IMR-90 (cell line): ENCODE data around the gene SMIM21. TPM values are rescaled to one million over a fixed set of nuclear protein-coding genes. Genes with fewer than 3 reads are reported as not detected.
A peak's percentile ranks its signal among the peaks of the same experiment; 100 is the strongest.

Experiments used
- ATAC-seq: fragments of 200-7000 bp; cut with Tn5 transposase; 2 replicates; pipeline ENCODE4 v1.9.1; 2020; ENCODE audit warnings: low read depth, mild to moderate bottlenecking, moderate library complexity
- BruUV-seq: library from RNA; stranded (reverse); fragments of 400-500 nt; replicated peaks from 2 replicates; lab custom pipeline; 2021; lab: Mats Ljungman, UMichigan
- CTCF ChIA-PET: fragments of 300-600 bp; formaldehyde crosslinking; extraction: SDS; loops from one replicate; lab custom pipeline; 2021; ENCODE audit warnings: antibody characterized with exemption; lab: Yijun Ruan, JAX
- POLR2A ChIA-PET: fragments of 300-600 bp; sonication (Branson Sonifier 250); formaldehyde crosslinking; loops from one replicate; lab custom pipeline; 2022; ENCODE audit warnings: antibody characterized with exemption; ENCODE audit not compliant: unreplicated experiment; lab: Charles Lee
- DNase-seq: peaks from one replicate; pipeline ENCODE4 v3.0.0; 2013
- H2AFZ ChIP-seq: replicated peaks from 2 replicates; pipeline ENCODE3; 2013; ENCODE audit warnings: low read length, mild to moderate bottlenecking; ENCODE audit not compliant: poor library complexity
- H2AK5ac ChIP-seq: 2 replicates; pipeline ENCODE4 v1.6.1; 2013; ENCODE audit warnings: low read depth, low read length, inconsistent platforms
- H2AK9ac ChIP-seq: replicated peaks from 2 replicates; pipeline ENCODE3; 2013; ENCODE audit warnings: mild to moderate bottlenecking, low read depth, low read length, moderate library complexity; ENCODE audit not compliant: poor library complexity
- H2BK120ac ChIP-seq: 2 replicates; pipeline ENCODE4 v1.6.1; 2013; ENCODE audit warnings: low read depth, low read length, inconsistent platforms
- H2BK15ac ChIP-seq: 3 replicates; pipeline ENCODE4 v1.6.1; 2013; ENCODE audit warnings: low read depth, low read length, inconsistent platforms
- H2BK20ac ChIP-seq: 2 replicates; pipeline ENCODE4 v1.6.1; 2013; ENCODE audit warnings: low read depth, mild to moderate bottlenecking, inconsistent platforms, low read length, moderate library complexity
- H2BK5ac ChIP-seq: 2 replicates; pipeline ENCODE4 v1.6.1; 2013; ENCODE audit warnings: mild to moderate bottlenecking, low read depth, low read length, inconsistent platforms; ENCODE audit not compliant: poor library complexity, severe bottlenecking
- H3K14ac ChIP-seq: replicated peaks from 2 replicates; pipeline ENCODE4 v1.6.1; 2013; ENCODE audit warnings: low read depth, low read length, inconsistent platforms
- H3K18ac ChIP-seq: 2 replicates; pipeline ENCODE4 v1.6.1; 2013; ENCODE audit warnings: low read depth, low read length, control low read depth
- H3K23ac ChIP-seq: 2 replicates; pipeline ENCODE4 v1.6.1; 2013; ENCODE audit warnings: low read depth, low read length, inconsistent platforms
- H3K27ac ChIP-seq: 2 replicates; pipeline ENCODE4 v1.5.1; 2013; ENCODE audit warnings: mild to moderate bottlenecking, control low read depth, low read length; ENCODE audit not compliant: insufficient read depth
- H3K27me3 ChIP-seq: 2 replicates; pipeline ENCODE4 v1.6.1; 2013; ENCODE audit warnings: low read length; ENCODE audit not compliant: control insufficient read depth, insufficient read depth
- H3K36me3 ChIP-seq: 2 replicates; pipeline ENCODE4 v1.6.1; 2013; ENCODE audit warnings: low read length, mixed read lengths; ENCODE audit not compliant: control insufficient read depth, insufficient read depth
- H3K4ac ChIP-seq: 2 replicates; pipeline ENCODE4 v1.6.1; 2013; ENCODE audit warnings: low read depth, low read length, inconsistent platforms
- H3K4me1 ChIP-seq: 2 replicates; pipeline ENCODE4 v1.6.1; 2013; ENCODE audit warnings: low read length, mixed read lengths; ENCODE audit not compliant: control insufficient read depth, insufficient read depth
- H3K4me2 ChIP-seq: 2 replicates; pipeline ENCODE4 v1.6.1; 2013; ENCODE audit warnings: low read depth, mild to moderate bottlenecking, control low read depth, low read length, moderate library complexity
- H3K4me3 ChIP-seq: 2 replicates; pipeline ENCODE4 v1.5.1; 2013; ENCODE audit warnings: low read depth, mild to moderate bottlenecking, control low read depth, low read length, moderate library complexity; ENCODE audit not compliant: insufficient read depth
- H3K56ac ChIP-seq: 2 replicates; pipeline ENCODE4 v1.6.1; 2013; ENCODE audit warnings: low read length, inconsistent platforms; ENCODE audit not compliant: insufficient read depth; ENCODE audit errors: extremely low read depth
- H3K79me1 ChIP-seq, 2 experiments: 2 replicates each; pipeline ENCODE4 v1.6.1; 2013; ENCODE audit warnings: low read length in 2 of 2, inconsistent platforms in 1 of 2, low read depth in 1 of 2
- H3K9ac ChIP-seq: 2 replicates; pipeline ENCODE4 v1.6.1; 2013; ENCODE audit warnings: low read depth, low read length, control low read depth
- H3K9me1 ChIP-seq: 2 replicates; pipeline ENCODE4 v1.6.1; 2013; ENCODE audit warnings: low read length, inconsistent platforms; ENCODE audit not compliant: insufficient read depth
- H3K9me3 ChIP-seq: 2 replicates; pipeline ENCODE4 v1.6.1; 2013; ENCODE audit warnings: low read length; ENCODE audit not compliant: control insufficient read depth, insufficient read depth
- H4K20me1 ChIP-seq: 2 replicates; pipeline ENCODE4 v1.6.1; 2013; ENCODE audit warnings: low read length, inconsistent platforms; ENCODE audit not compliant: insufficient read depth
- H4K5ac ChIP-seq: 2 replicates; pipeline ENCODE4 v1.6.1; 2013; ENCODE audit warnings: mild to moderate bottlenecking, low read depth, low read length, control low read depth
- H4K8ac ChIP-seq, 2 experiments: 2 replicates each; pipeline ENCODE4 v1.6.1; 2013; ENCODE audit warnings: low read depth in 2 of 2, low read length in 2 of 2, control low read depth in 1 of 2, inconsistent platforms in 1 of 2
- H4K91ac ChIP-seq: 2 replicates; pipeline ENCODE4 v1.6.1; 2013; ENCODE audit warnings: low read depth, low read length, inconsistent platforms; ENCODE audit not compliant: insufficient read depth
- BHLHE40 ChIP-seq: fragments of 150-350 bp; IDR thresholded peaks from 2 replicates; pipeline ENCODE4 v1.6.1; 2016; ENCODE audit warnings: mild to moderate bottlenecking, low read depth, low read length
- CEBPB ChIP-seq: IDR thresholded peaks from 2 replicates; pipeline ENCODE4 v1.6.1; 2012; ENCODE audit warnings: low read depth, low read length, improper control_type of control experiment
- CHD1 ChIP-seq: IDR thresholded peaks from 2 replicates; pipeline ENCODE4 v1.6.1; 2012; ENCODE audit warnings: low read depth, low read length, improper control_type of control experiment
- CTCF ChIP-seq: conservative IDR thresholded peaks from 2 replicates; pipeline ENCODE4 v1.5.1; 2012; ENCODE audit warnings: mild to moderate bottlenecking, low read depth, low read length, improper control_type of control experiment
- ELK1 ChIP-seq: fragments of 150-350 bp; IDR thresholded peaks from 2 replicates; pipeline ENCODE4 v1.6.1; 2016; ENCODE audit warnings: low read depth, mild to moderate bottlenecking, low read length, moderate library complexity, borderline replicate concordance
- FOS ChIP-seq: fragments of 150-350 bp; IDR thresholded peaks from 2 replicates; pipeline ENCODE4 v1.6.1; 2016; ENCODE audit warnings: low read depth, low read length
- MAFK ChIP-seq: IDR thresholded peaks from 2 replicates; pipeline ENCODE4 v1.6.1; 2012; ENCODE audit warnings: low read depth, low read length, improper control_type of control experiment
- MAZ ChIP-seq: IDR thresholded peaks from 2 replicates; pipeline ENCODE4 v1.6.1; 2012; ENCODE audit warnings: low read depth, mild to moderate bottlenecking, low read length, improper control_type of control experiment, moderate library complexity, borderline replicate concordance
- MXI1 ChIP-seq: IDR thresholded peaks from 2 replicates; pipeline ENCODE4 v1.6.1; 2012; ENCODE audit warnings: low read depth, mild to moderate bottlenecking, low read length, moderate library complexity, borderline replicate concordance
- NFE2L2 ChIP-seq: fragments of 150-350 bp; IDR thresholded peaks from 2 replicates; pipeline ENCODE4 v1.6.1; 2016; ENCODE audit warnings: low read depth, mild to moderate bottlenecking, low read length
- POLR2A ChIP-seq: IDR thresholded peaks from 2 replicates; pipeline ENCODE4 v1.6.1; 2012; ENCODE audit warnings: mild to moderate bottlenecking, low read depth, low read length
- RAD21 ChIP-seq: IDR thresholded peaks from 2 replicates; pipeline ENCODE4 v1.6.1; 2012; ENCODE audit warnings: low read length, improper control_type of control experiment
- RCOR1 ChIP-seq: IDR thresholded peaks from 2 replicates; pipeline ENCODE4 v1.6.1; 2012; ENCODE audit warnings: mild to moderate bottlenecking, low read length, improper control_type of control experiment; ENCODE audit not compliant: insufficient replicate concordance
- RFX5 ChIP-seq: IDR thresholded peaks from 2 replicates; pipeline ENCODE4 v1.8.0; 2012; ENCODE audit warnings: low read depth, mild to moderate bottlenecking, low read length, moderate library complexity
- WGBS, 2 experiments: methylation state at CpG; one replicate each; pipeline versions ENCODE4 v1.1.5 to v1.1.7; 2013; ENCODE audit warnings: missing lambda C conversion rate in 2 of 2; ENCODE audit not compliant: insufficient read length in 1 of 2; ENCODE audit errors: extremely low coverage in 2 of 2; 5-methylcytosine and 5-hydroxymethylcytosine counted together
- dilution Hi-C: fragments of 300-500 bp; cut with HindIII; formaldehyde crosslinking; loops from one replicate; pipeline ENCODE4 v1.14.3; 2018; ENCODE audit warnings: low sequenced_read_pairs; ENCODE audit not compliant: unreplicated experiment
- in situ Hi-C: fragments of 300-500 bp; cut with MboI; formaldehyde crosslinking; loops from 3 replicates; pipeline ENCODE4 v1.14.3; 2019; ENCODE audit warnings: low sequenced_read_pairs, inconsistent platforms, mixed read lengths
- intact Hi-C: fragments of 100-400 bp; cut with micrococcal nuclease; formaldehyde crosslinking; loops from 2 replicates; pipeline ENCODE4 v1.10.0; 2022
- polyA plus RNA-seq, 3 experiments: library from polyadenylated mRNA; depleted of rRNA; stranded (reverse); fragments of >200 nt; gene quantifications; 2 replicates each; pipeline ENCODE4 v1.2.3, GENCODE V29; 2012; ENCODE audit warnings: low replicate concordance in 1 of 3
- total RNA-seq: library from RNA; depleted of rRNA; stranded (reverse); fragments of >200 nt; gene quantifications from 2 replicates; pipeline ENCODE4 v1.2.3, GENCODE V29; 2012

The SMIM21 gene
- total and polyA plus RNA-seq, 2 of the 4 experiments (the other 2 are of a cell fraction): not detected

GRCh38 chr18:75364512-75365253 is 62.8 kb downstream of the SMIM21 start:
- H3K9me1 ChIP-seq: peaks cover 4% of the 10 kb centered on the region; the same call in 1 of the 2 replicates
- H3K4me3 ChIP-seq: no peak overlapping the region
- H2BK15ac ChIP-seq: no peak overlapping the region
- TF ChIP-seq RAD21: no peak
- no peak for TF ChIP-seq CEBPB
- no peak for TF ChIP-seq RCOR1
- TF ChIP-seq FOS: no peak
- no peak for TF ChIP-seq NFE2L2
- no peak for TF ChIP-seq MXI1
- TF ChIP-seq MAZ: no peak
- TF ChIP-seq MAFK: no peak
- TF ChIP-seq CTCF: no peak
- TF ChIP-seq BHLHE40: no peak
- TF ChIP-seq CHD1: no peak
- no peak for TF ChIP-seq RFX5
- TF ChIP-seq ELK1: no peak
- TF ChIP-seq POLR2A: no peak
- no peak overlapping the region for H2AFZ ChIP-seq
- intact Hi-C loops: no loop called here
- H3K27ac ChIP-seq: no peak overlapping the region
- no peak overlapping the region for H4K91ac ChIP-seq
- peaks cover 1% of the 10 kb centered on the region; the same call in 1 of the 2 replicates for H3K27me3 ChIP-seq
- H4K8ac ChIP-seq: no peak overlapping the region
- H2BK120ac ChIP-seq: no peak overlapping the region
- POLR2A ChIA-PET: no interaction called here
- H2AK9ac ChIP-seq: no peak overlapping the region
- H3K56ac ChIP-seq: no peak overlapping the region
- 0 out of 2 replicates have a peak, but pooled peaks cover 2% of the 10 kb centered on the region for H3K9me3 ChIP-seq
- no peak overlapping the region for H2BK20ac ChIP-seq
- DNase-seq: peak; percentile 4
- no peak overlapping the region for H2AK5ac ChIP-seq
- H3K18ac ChIP-seq: no peak overlapping the region
- H3K4me2 ChIP-seq: no peak overlapping the region; the same call in 1 of the 2 replicates
- dilution Hi-C loops: no loop called here
- H3K23ac ChIP-seq: no peak overlapping the region
- 76% methylated on average over 3 of the region's 13 CpGs; no CpG with 5 or more reads in 1 of the 2 experiments for WGBS, 2 experiments
- BruUV-seq: no TSS peak
- H4K20me1 ChIP-seq: no peaks in the 10 kb centered on the region
- H3K4ac ChIP-seq: no peak overlapping the region
- H3K4me1 ChIP-seq: peaks cover 2% of the 10 kb centered on the region; the same call in 1 of the 2 replicates
- H3K79me1 ChIP-seq: no peaks in the 10 kb centered on the region
- no peak for ATAC-seq
- in situ Hi-C loops: no loop called here
- CTCF ChIA-PET: interaction anchor here (0.6 kb wide), 1 partner anchor 36 kb away, joined by 5 read pairs; no protein-coding TSS in a partner anchor
- no peak overlapping the region for H2BK5ac ChIP-seq
- no peak overlapping the region for H4K5ac ChIP-seq
- H3K36me3 ChIP-seq: no peaks in the 10 kb centered on the region
- no peak overlapping the region for H3K14ac ChIP-seq
- no peak overlapping the region for H3K9ac ChIP-seq
